PC-9 (cell line): ENCODE measurements around the gene OR4F6. TPM values are rescaled to one million over a fixed set of nuclear protein-coding genes. Genes with fewer than 3 reads are reported as not detected.
"Not testable (repeated sequence)": the region's sequence is repeated elsewhere in the genome, so short reads cannot be mapped to it uniquely, and the experiment has no call there.

Source experiments
- BruUV-seq: library from RNA; stranded (reverse); fragments of 400-500 nt; replicated peaks from 2 replicates; lab custom pipeline; 2021; lab: Mats Ljungman, UMichigan
- CTCF ChIA-PET: fragments of 300-600 bp; sonication (Branson Sonifier 250); formaldehyde crosslinking; loops from one replicate; lab custom pipeline; 2022; ENCODE audit warnings: antibody characterized with exemption; lab: Charles Lee
- POLR2A ChIA-PET: fragments of 300-600 bp; sonication (Branson Sonifier 250); formaldehyde crosslinking; loops from one replicate; lab custom pipeline; 2022; ENCODE audit warnings: antibody characterized with exemption; ENCODE audit not compliant: unreplicated experiment; lab: Charles Lee
- DNase-seq, 2 experiments: peaks; one replicate each; pipeline versions ENCODE4 v3.0.0 to v3.0.0-alpha.2; 2015 to 2022; ENCODE audit warnings: mixed read lengths in 1 of 2
- H2AFZ ChIP-seq: fragments of 200-600 bp; sonication (generic); 2 replicates; pipeline ENCODE4 v1.8.1; 2017; ENCODE audit warnings: antibody characterized with exemption
- H3F3A ChIP-seq: fragments of 200-600 bp; sonication (generic); 2 replicates; pipeline ENCODE4 v1.8.1; 2017; ENCODE audit warnings: antibody characterized with exemption, mild to moderate bottlenecking, low read depth; ENCODE audit not compliant: insufficient read depth
- H3K27ac ChIP-seq: fragments of 200-600 bp; sonication (generic); 2 replicates; pipeline ENCODE4 v1.6.1; 2016; ENCODE audit warnings: mixed run types
- H3K27me3 ChIP-seq: fragments of 200-600 bp; sonication (generic); 2 replicates; pipeline ENCODE4 v1.6.1; 2016; ENCODE audit warnings: low read depth, mixed run types; ENCODE audit not compliant: insufficient read depth
- H3K36me3 ChIP-seq: fragments of 200-600 bp; sonication (generic); 2 replicates; pipeline ENCODE4 v1.6.1; 2016; ENCODE audit warnings: low read depth, mixed run types
- H3K4me1 ChIP-seq: fragments of 200-600 bp; sonication (generic); replicated peaks from 2 replicates; pipeline ENCODE4 v1.6.1; 2016; ENCODE audit warnings: mixed run types; ENCODE audit not compliant: insufficient read depth
- H3K4me2 ChIP-seq: fragments of 200-600 bp; sonication (generic); 2 replicates; pipeline ENCODE4 v1.6.1; 2017; ENCODE audit warnings: mixed run types
- H3K4me3 ChIP-seq: fragments of 200-600 bp; sonication (generic); 2 replicates; pipeline ENCODE4 v1.6.1; 2016; ENCODE audit warnings: mixed run types
- H3K79me2 ChIP-seq: fragments of 200-600 bp; sonication (generic); 2 replicates; pipeline ENCODE4 v1.6.1; 2017; ENCODE audit warnings: low read depth, mixed run types
- H3K9me2 ChIP-seq: fragments of 200-600 bp; sonication (generic); 2 replicates; pipeline ENCODE4 v1.8.1; 2017; ENCODE audit warnings: mild to moderate bottlenecking; ENCODE audit not compliant: insufficient read depth
- H3K9me3 ChIP-seq: fragments of 200-600 bp; sonication (generic); 2 replicates; pipeline ENCODE4 v1.8.1; 2016; ENCODE audit warnings: low read depth; ENCODE audit not compliant: insufficient read depth
- H4K20me1 ChIP-seq: fragments of 200-600 bp; sonication (generic); 2 replicates; pipeline ENCODE4 v1.8.1; 2017; ENCODE audit not compliant: insufficient read depth
- CTCF ChIP-seq: fragments of 200-600 bp; sonication (generic); conservative IDR thresholded peaks from 2 replicates; pipeline ENCODE4 v1.6.1; 2017; ENCODE audit warnings: mixed run types, antibody characterized with exemption, mild to moderate bottlenecking, moderate library complexity
- EZH2 ChIP-seq: fragments of 200-600 bp; sonication (generic); IDR thresholded peaks from 2 replicates; pipeline ENCODE4 v1.8.0; 2017; ENCODE audit warnings: antibody characterized with exemption, low read depth
- intact Hi-C: fragments of 100-400 bp; cut with micrococcal nuclease; formaldehyde crosslinking; loops from one replicate; pipeline ENCODE4 v1.10.0; 2022; ENCODE audit not compliant: unreplicated experiment
- total RNA-seq: library from RNA; stranded (reverse); gene quantifications from 2 replicates; pipeline ENCODE4 v1.2.3, GENCODE V29; 2021

OR4F6 gene
- total RNA-seq, 1 experiment from 2014 or later = not detected

GRCh38 chr15:101775136-101775535, 28.2 kb upstream of the OR4F6 start:
- H2AFZ ChIP-seq = no peak overlapping the region
- no peaks in the 10 kb centered on the region for H4K20me1 ChIP-seq
- H3K9me2 ChIP-seq = no peaks in the 10 kb centered on the region
- H3K27me3 ChIP-seq = peaks cover 89% of the 10 kb centered on the region
- intact Hi-C loops = no loop called here
- H3K9me3 ChIP-seq = no peaks in the 10 kb centered on the region
- no peak for DNase-seq
- no peaks in the 10 kb centered on the region for H3K4me1 ChIP-seq
- H3K4me3 ChIP-seq = no peak overlapping the region
- no peak overlapping the region for H3K4me2 ChIP-seq
- POLR2A ChIA-PET = no interaction called here
- no TSS peak for BruUV-seq
- no peak overlapping the region for H3K27ac ChIP-seq
- TF ChIP-seq EZH2 (no peak), CTCF (no peak)
- no peaks in the 10 kb centered on the region for H3K36me3 ChIP-seq
- no peaks in the 10 kb centered on the region for H3K79me2 ChIP-seq
- no peaks in the 10 kb centered on the region for H3F3A ChIP-seq
- CTCF ChIA-PET = no interaction called here

GRCh38 chr15:101778576-101778975, 24.7 kb upstream of the OR4F6 start:
- not testable (repeated sequence) for H3K27ac ChIP-seq

GRCh38 chr15:101780225-101780624, 23.1 kb upstream of the OR4F6 start:
- H3K4me3 ChIP-seq, H3K9me2 ChIP-seq, H3K9me3 ChIP-seq, intact Hi-C loops, CTCF ChIA-PET, H4K20me1 ChIP-seq, BruUV-seq, H2AFZ ChIP-seq, H3K4me2 ChIP-seq, H3K36me3 ChIP-seq, H3K79me2 ChIP-seq, POLR2A ChIA-PET, H3K4me1 ChIP-seq, H3K27ac ChIP-seq, DNase-seq, H3F3A ChIP-seq: not testable (repeated sequence)
- H3K27me3 ChIP-seq = peaks cover 73% of the 10 kb centered on the region

More at GRCh38 chr15:101778576-101778975, 24.7 kb upstream of the OR4F6 start:
- DNase-seq, CTCF ChIA-PET, H4K20me1 ChIP-seq, POLR2A ChIA-PET, H3K36me3 ChIP-seq, H3K4me3 ChIP-seq, H3K9me3 ChIP-seq, H3F3A ChIP-seq, H3K9me2 ChIP-seq, BruUV-seq, H2AFZ ChIP-seq, H3K4me1 ChIP-seq, H3K79me2 ChIP-seq, H3K4me2 ChIP-seq, intact Hi-C loops: not testable (repeated sequence)
- H3K27me3 ChIP-seq = peaks cover 81% of the 10 kb centered on the region

GRCh38 chr15:101781928-101782327, 21.4 kb upstream of the OR4F6 start:
- H3K27me3 ChIP-seq = peaks cover 70% of the 10 kb centered on the region
- H3K4me1 ChIP-seq = no peaks in the 10 kb centered on the region
- CTCF ChIA-PET = no interaction called here
- intact Hi-C loops = no loop called here
- no peaks in the 10 kb centered on the region for H3K9me3 ChIP-seq
- no TSS peak for BruUV-seq
- POLR2A ChIA-PET = no interaction called here
- no peak for TF ChIP-seq EZH2
- TF ChIP-seq CTCF = no peak
- DNase-seq = no peak
- no peaks in the 10 kb centered on the region for H3K9me2 ChIP-seq
- no peak overlapping the region for H2AFZ ChIP-seq
- H3K4me2 ChIP-seq = no peak overlapping the region
- H3K79me2 ChIP-seq = no peaks in the 10 kb centered on the region
- H3K27ac ChIP-seq = no peak overlapping the region
- H3K36me3 ChIP-seq = no peaks in the 10 kb centered on the region
- H4K20me1 ChIP-seq = no peaks in the 10 kb centered on the region
- H3F3A ChIP-seq = no peaks in the 10 kb centered on the region
- H3K4me3 ChIP-seq = no peak overlapping the region
